NK-92 (cell line): ENCODE results near the gene SNPH.

ENCODE experiments used
- DNase-seq: peaks from one replicate; lab custom pipeline; 2025; ENCODE audit not compliant: unreplicated experiment; lab: John Stamatoyannopoulos, UW

SNPH gene

DNA sequence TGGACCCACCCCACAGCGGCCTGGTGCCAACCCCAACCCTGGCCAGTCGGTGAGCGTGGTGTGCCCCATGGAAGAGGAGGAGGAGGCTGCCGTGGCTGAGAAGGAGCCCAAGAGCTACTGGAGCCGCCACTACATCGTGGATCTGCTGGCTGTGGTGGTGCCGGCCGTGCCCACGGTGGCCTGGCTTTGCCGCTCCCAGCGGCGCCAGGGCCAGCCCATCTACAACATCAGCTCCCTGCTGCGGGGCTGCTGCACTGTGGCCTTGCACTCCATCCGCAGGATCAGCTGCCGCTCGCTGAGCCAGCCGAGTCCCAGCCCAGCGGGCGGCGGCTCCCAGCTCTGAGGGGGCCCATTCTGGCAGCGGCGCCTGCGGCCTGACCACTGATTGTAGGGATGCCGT is 39.6 kb downstream of the SNPH start:
- DNase-seq: no peak

DNA sequence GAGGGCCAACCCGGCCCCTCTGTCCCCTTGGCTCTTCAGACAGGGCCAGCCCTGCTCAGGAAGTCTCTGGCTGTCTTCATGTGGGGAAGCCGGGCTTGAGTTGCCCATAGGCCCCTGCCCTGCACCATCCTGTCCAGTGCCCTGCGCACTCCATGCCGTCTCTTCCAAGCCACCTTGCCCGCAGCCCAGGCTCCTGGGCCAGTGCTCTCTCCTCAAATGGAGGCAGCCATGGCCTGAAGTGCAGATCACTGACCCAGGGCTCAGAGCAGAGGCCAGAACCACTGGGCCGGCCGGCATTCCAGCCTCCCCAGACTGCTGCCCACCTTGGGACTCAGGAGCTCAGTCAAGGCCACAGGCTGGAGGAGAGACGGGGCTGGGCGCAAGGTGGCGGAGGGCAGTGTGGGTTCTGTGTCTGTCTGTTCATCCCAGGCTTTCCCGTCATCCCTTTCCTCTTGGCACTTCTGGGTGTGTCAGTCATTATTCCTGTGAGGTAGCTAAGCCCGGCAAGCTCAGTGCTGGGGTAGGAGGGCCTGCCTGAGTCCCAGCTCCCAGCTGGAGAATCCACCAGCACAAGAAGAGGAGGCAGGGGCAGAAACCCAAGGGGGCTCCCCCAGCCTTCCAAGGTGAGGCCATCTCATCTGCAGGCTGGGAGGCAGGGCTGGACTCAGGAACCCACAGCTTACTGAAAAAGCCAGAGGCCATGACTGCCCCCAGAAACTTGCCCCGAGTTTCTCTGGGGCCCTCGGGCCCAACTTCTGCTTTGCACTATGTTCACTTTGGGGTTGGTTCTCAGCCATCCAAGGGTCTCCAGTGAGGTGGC is 40.4 kb downstream of the SNPH start:
- DNase-seq: no peak

DNA sequence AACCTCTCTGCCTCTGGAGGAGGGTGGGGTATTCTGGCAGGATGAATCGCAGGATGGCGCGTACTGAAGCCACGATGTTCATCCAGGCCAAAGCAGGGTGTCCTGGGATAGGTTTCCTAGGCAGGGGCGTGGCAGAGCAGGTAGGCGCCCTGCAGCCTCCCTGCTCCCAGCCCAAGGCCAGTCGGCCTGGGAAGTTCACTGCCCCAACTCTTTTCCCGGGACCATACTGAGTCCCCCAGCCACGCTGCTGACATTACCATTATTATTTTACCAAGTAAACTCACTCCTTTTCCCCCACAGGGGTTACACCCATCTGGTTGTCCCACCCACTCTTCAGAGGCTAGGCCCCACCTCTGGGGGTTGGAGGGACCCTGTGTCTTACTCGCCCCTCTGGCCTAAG is 41.1 kb downstream of the SNPH start:
- DNase-seq: no peak

DNA sequence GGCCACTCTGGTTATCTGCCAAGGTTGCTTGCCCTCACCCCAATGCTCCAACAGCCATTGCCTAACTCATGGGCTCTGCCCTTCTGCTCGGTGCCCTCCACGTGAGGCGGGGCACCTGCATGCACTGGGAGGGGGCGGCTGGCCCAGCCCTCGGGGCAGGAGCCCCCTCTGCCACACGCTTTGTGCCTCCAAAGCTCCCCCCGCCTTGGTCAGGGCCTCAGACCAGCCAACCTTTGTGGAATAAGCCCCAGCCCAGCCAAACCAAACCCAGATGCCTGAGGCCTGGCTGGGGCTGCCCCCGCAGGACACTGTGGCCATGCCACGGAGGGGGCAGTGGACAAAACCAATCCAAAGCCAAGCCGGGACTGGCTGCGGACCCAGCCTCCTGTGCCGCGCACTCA is 41.5 kb downstream of the SNPH start:
- no peak for DNase-seq

DNA sequence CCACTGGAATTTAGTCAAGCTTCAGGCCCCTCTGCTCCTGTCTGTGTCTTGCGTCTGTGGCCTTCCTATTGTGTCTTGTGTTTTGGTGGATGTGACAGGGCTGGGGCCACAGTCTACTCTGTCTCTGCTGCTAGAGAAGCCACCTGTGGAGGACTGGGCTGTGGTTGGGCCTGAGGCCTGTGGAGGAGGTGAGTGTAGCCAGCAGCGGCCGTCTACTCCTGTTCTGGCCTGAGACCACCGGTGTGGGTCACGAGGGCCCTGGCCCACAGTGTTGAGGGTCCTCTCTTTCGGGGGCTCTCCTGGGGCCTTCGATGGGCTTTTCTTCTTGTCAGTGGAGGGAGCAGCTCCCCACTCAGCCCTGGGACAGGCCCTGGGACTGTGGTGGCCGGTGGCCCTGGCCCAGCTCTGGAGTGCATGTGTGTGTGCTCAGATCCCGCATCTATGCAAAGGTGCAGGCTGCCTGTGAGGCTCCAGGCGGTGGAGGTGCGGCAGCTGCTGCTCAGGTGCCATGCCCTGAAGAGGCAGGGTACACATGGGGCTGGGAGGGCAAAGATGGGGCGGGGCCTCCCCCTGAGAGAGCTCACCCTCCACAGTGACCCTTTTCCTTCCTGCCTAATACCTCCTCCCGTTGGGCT is 42.1 kb downstream of the SNPH start:
- DNase-seq: no peak

DNA sequence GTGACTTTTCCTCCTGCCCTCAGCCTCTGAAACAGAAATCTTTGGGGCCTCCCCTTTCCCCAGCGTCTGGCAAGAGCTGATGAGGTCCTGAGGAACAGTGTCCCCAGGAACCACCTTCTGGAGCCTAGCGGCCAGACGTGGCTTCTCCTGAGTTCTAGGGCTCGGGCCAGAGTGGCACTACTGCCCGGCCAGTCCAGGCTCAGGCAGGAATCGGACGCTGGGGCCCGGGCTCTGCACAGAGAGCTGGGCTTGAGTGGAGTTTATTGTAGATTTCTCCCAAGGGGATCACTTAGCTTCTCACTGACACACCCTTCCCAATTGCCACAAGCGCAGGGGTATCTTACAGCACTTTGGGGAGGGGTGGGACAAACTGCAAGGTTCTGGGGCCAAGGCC is 42.6 kb downstream of the SNPH start:
- no peak for DNase-seq

DNA sequence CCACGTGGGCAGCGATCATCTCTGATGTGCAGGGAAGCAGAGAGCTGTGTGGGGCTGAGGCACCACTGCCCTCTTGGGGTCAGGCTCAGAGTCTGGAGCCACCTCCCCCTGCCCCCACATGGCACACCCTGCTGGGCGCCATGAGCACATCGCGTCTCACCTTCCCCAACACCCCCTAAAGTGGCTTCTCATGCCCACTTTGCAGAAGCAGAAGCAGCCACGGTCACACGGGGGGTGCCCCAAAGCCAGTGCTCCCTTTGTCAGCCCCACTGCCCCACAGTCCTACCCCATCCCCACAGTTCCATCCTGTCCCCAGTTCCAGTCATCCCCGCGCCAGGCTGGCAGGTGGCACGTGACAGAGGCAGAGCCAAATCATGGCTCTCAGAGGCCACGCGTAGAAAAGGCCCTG is 43.3 kb downstream of the SNPH start:
- DNase-seq: no peak

DNA sequence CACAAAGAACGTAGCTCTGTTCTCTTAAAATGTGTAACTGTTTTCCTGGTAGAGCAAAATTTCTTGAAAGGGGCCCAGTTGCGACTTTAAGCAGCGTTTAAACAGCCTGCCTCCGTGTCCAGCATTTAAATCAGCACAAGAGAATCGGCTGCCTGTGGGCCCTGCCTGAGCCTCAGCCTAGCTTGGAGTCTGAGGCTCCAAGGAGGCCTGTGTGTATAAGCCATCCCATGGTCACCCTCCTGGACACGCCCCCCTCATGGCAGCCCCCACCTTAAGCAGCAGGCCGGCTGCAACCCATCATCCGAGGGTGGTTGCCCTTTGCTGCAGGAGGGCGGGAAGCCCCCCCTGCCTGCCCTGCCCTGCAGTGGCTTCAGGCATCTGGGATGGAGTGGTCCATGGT is 44.0 kb downstream of the SNPH start:
- DNase-seq: no peak

DNA sequence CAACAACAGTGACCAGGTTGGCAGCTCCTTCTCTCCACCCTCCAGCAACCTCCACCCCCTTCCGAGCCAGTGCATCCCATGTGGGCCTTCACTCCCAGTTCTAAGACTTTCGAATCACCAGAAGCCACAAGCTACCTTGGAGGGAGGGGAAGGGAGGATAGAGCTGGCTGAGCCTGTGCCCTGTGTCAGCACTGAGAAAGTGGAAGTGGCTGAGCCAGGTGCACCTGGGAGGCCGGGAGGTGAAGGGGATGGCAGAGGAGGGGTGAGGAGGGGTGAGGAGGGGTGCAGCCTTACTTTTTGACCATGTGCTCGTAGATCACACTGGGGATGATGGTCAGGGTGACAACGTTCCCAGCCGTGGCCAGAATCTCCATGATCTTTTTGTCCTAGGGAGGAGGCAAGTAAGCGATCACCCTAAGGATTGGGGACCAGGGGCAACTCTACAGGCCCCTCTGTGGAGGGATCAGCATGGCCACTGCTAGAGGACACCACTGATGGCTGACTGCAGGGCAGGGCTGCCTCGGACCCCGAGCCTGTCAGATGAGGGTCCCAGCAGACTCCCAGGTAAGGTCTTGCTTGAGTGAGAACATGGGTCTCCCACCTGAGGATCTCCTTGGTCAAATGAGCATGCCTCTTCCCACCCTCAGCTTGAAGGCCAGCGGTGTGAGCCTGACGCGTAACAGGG is 44.6 kb downstream of the SNPH start:
- DNase-seq: no peak

DNA sequence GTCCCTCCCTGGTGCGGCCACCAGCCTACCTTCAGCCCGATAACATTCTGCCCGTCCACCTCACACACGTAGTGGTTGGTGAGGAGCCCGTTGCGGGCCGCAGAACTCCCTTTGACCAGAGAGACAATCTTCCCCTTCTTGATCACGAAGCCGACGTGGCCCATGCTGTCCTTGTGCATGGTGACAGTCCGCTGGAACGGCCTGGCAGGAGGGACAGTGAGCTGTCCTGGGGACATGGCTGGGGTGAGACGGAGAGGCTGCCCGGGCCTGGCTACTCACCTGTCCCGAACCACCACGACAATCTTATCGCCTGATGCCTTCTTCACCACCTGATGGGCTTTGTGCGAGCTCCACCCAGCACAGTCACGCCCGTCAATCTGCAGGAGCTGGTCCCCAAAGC is 46.2 kb downstream of the SNPH start:
- no peak for DNase-seq

DNA sequence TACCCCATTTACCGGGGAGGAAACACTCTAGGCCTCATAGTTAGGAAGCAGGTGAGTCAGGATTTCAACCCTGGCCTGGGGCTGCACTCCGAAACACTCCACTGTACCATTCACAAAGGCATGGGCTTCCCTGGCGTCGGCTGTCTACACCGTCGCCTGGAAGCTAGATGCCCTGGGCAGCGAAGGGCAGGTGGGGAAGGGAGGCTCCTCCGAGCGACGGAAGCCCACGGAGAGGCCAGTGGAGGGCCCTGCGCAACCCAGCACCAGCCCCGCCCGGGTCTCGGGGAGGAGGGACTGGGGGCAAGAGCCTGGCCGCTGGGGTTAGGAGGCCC is 46.8 kb downstream of the SNPH start:
- no peak for DNase-seq

DNA sequence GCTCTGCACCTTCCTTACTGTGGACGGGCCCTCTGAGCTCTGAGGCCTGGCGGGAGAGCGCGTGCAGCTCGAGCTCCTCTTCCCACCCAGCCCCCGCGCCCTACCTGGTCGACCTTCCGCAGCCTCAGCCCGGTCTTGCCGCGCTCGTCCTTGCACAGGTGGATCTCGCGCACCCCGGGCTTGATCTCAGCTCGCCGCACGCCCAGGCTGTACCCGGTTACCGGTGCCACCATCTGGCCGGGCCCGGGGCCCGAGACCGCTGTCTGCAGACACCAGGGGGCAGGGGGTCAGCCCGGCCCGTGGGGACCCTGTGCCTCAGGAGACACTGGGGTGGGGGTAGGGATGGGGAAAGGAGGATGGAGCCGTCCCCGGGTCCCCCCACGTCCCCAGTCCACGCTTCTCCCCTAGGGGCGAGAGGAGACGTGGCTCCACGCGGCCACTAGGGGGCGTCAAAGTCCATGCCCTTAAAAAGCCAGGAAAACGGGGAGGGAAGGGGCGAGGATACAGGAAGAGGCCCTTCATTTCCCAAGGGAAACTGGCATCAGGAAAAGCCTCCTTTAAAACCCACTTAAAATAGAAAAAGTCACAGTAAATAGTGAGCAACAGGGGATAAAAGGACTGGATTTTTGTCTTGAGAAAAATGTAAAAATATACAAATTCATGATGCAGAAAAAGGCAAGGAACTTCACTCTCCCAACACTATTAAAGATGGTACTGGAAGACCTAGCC is 47.3 kb downstream of the SNPH start:
- no peak for DNase-seq

DNA sequence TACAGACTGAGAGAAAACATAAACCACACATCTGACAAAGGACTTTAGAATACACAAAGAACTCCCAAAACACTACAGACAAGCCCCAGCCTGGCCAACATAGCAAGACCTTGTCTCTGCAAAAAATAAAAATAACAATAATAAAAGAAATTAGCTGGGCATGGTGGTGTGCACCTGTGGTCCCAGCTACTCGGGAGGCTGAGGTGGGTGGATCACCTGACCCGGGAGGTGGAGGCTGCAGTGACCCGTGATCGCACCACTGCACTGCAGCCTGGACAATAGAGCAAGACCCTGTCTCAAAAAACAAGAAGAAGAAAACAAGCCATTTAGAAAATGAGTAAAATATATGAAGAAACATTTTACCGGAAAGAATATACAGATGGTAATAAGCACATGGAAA is 49.7 kb downstream of the SNPH start:
- no peak for DNase-seq

DNA sequence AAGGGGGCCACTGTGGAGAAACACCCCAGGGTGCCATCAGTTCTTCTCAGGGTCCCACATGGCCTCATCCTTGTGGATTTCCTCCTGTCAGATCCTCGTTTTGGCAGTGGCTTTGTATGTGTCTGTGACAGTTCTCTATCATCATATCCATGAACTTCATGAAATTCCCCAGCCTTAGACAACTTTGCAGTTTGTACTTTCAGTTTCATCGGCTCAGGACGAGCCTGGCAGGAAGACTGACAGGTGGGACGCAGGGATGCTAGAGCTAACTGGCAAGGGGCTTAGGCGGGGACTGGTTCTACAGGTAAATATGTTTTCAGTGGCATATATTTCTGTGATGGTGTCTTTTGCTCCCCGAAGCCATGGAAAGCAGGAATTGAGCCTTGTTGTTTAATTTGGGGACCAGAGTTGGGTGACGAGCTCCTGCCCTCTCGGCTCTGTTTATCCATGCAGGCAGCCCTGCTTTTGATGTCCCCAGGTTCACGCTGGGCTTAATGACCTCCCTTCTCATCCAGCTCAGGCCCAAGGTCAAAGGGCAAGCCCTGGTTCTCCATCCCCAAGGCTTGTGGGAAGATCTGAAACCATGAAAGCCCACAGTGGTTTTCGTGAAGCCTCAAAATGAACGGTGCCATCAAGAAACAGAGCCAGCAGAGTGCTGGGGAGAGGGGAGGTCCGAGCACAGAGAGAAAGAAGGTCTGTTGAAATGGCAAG is 51.6 kb downstream of the SNPH start:
- DNase-seq: no peak

DNA sequence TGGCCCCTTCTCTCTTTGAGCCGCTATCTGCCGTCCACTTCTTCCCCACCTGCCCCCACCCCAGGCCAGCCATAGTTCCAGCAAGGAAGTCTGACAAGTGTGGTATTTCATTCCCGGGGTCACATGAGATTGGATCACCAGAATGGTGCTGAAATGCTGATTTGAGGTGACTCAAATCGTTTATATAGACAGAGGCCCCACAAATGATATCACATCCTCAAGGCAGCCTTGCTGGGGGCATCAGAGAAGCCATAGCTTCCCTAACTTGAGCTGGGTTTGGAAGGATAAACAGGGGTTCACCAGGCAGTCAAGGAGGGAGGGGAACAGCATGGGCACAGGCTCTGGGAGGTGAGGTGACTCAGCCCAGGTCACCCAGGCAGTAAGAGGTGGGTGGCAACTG is 53.0 kb downstream of the SNPH start:
- no peak for DNase-seq

DNA sequence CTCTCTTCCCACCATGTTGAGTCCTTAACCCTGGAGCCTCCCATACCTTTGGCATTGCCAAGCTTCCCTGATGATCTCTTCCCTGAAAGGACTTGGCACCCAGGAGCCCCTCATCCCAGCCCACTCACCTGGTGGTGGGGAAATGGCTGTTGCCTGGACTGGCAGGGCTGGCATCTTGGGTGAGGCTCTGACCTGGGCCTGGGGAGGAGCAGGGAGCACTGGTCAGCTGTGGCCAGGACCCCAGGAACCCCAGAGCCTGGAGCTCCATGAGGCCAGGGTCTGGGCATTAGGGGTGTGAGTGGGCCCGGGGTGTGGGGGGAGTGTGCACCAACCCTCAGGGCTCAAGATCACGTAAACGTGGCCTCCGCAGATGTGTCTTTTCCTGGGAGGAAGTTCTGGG is 53.4 kb downstream of the SNPH start:
- DNase-seq: no peak

DNA sequence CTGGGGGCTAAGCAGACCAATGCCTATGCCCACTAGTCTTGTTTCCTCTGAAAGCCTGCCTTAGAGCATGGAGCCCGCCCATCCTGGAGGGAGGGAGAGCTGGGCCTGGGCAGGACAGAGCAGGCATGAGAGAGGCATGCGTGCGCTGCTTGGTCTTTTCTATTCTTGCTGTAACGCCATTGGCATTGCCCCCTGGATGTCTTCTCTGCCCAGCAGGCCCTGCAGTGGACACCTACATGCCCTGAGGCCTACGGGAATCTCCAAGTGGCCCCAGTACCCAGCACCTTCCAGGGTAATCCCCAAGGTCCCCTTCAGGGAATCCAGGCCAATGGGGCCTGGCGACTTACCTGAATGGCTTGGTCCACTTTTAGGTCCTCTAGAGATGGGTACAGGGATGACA is 53.9 kb downstream of the SNPH start:
- no peak for DNase-seq

DNA sequence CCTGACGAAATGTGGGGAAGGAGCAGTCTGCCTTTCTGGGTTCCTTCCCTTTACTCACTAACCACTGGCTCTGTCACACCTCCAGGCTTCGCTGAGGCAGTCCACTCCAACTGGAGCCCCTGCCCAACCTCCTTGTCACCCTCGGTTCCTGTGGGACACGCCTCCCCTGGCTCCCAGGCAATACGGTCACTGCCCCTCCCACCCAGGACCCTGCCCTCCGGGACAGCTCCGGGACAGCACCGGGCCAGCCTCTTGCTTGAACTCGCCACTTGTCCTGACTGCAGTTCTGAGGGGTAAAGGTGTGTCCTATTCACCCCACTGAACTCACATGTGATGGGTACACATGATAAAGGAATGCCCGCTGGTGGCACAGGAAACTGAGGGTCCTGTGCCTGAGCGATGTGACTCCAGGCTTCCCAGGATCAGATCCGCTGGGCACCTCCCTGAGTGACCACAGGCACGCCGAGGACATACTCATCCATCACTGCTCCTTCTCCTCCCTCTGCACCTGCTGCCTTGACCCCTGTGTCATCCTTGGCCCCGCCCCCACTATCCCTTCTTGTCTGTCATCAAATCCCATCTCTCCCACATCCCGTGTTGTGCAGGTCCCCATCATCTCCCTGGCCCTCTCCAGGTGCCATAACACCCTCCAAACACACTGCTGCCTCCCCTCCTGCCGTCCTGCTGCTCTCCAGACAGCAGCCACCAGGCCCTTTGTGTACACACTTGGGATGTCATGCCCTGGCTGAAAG is 55.0 kb downstream of the SNPH start:
- no peak for DNase-seq

DNA sequence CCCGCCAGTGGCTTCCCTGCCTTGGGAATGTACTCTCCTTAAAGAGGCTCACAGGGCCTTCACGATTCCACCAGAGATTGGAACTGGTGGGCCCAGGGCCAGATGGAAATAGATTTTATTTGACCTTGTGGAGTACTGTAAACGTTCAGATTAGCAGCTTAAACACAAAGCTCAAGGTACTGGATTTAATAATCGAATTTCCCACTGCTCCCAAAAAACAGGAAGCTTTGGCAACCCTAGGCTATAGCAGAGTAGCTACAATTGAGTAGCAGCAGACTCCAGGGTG is 55.5 kb downstream of the SNPH start:
- no peak for DNase-seq

DNA sequence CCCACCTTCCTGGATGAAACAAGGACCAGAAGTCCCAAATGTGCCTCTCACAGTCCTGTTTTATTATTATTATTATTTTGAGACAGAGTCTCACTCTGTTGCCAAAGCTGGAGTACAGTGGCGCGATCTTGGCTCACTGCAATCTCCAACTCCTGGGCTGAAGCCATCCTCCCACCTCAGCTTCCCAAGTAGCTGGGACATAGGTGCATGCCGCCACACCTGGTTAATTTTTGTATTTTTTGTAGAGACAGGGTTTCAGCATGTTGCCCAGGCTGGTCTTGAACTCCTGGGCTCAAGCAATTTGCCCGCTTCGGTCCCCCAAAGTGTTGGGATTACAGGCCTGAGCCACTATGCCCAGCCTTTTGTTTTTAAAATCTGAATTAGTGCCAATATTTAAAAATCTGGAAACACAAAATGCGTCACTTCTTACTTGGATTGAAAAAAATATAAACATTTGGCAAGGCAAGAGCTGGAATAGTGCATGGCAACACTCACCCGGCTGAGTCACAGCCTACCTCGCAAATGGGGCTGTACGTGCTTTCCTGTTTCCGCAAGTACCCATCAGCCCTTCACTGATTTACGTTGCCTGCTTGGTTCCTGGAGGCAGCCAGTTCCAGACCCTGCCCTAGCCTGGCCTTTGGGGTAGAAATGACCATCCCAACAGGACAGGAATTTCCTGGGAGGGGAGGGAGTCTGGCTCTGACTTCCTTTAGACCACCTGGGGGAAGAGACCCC is 56.6 kb downstream of the SNPH start:
- DNase-seq: no peak
